Muscle of arm (tissue), 12 donors: ENCODE data around the gene FAM228B. TPM values are rescaled to one million over a fixed set of nuclear protein-coding genes. Genes with fewer than 3 reads are reported as not detected.
"Not testable (repeated sequence)": the region's sequence is repeated elsewhere in the genome, so short reads cannot be mapped to it uniquely, and the experiment has no call there.

Experiments
- DNase-seq: peaks from one replicate; pipeline ENCODE4 v3.0.0-alpha.2; 2013
- polyA plus RNA-seq, 12 donors: library from polyadenylated mRNA; unstranded; fragments of 120-200 nt; gene quantifications; one replicate each; pipeline ENCODE4 v1.2.1, GENCODE V29; 2013; ENCODE audit not compliant: insufficient read length in 12 of 12

The FAM228B gene
- polyA plus RNA-seq, 12 donors: 14.6 to 25.5 (median 19.2) TPM; not detected in 2

GRCh38 chr2:24101992-24102391 is 21.3 kb upstream of the FAM228B start:
- no peak for DNase-seq

- DNase-seq: no peak
Measured at GRCh38 chr2:24102677-24103076, 20.6 kb upstream of the FAM228B start.

DNA sequence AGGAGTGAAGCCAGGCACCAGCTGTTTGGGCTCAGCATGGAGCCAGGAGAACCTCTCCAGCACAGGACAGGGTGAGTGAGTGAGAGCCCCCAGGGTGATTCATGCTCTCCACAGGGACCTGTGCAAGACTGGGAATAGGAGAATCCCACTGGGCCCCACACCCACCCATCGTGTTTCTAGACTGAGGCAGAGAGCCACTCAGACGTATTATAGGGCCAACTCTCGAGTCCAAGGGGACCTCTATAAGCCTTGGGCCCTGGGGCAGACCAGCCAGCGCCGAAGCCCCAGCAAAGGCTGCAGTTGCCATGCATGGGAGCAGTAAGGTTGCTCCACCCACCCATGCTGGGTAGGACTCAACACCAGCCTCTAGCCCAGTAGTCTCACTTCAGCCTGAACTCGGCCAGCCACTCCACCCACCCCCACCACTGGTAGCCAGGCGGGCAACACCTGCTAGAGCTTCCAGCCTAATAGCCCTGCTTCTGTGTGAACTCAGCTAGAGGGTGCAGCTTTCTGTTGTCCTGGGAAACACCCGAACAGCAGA is 19.1 kb upstream of the FAM228B start:
- DNase-seq: no peak

DNA sequence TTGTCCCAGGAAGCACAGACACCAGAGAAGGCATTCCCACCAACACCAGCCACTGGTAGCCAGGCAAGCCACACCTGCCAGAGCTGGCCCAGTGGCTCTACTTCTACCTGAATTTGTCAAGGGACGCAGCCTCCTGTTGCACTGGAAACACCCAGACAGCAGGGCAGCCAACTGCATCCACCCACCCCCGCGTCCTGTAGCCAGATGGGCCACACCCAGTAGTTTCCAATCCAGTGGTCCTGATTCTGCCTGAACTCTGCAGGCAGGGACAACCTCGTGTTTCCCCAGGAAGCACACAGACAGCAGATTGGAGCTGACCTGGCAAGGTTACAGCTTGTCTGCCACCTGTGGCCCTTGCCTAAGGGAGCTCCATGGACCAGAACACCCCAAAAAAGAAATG is 18.4 kb upstream of the FAM228B start:
- no peak for DNase-seq

DNA sequence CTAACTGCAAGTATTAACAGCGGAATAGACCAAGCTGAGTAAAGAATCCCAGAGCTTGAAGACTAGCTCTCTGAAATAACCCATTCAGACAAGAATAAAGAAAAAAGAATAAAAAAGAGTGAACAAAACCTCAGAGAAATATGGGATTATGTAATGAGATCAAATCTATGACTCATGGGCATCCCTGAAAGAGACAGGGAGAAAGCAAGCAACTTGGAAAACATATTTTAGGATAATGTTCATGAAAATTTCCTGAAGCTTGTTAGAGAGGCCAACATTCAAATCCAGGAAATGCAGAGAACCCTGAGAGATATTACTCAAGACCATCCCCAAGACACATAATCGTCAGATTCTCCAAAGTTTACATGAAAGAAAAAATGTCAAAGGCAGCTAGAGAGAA is 17.5 kb upstream of the FAM228B start:
- no peak for DNase-seq

- no peak for DNase-seq
Measured at GRCh38 chr2:24106786-24107185, 16.5 kb upstream of the FAM228B start.

GRCh38 chr2:24107336-24107735 is 15.9 kb upstream of the FAM228B start:
- no peak for DNase-seq

DNA sequence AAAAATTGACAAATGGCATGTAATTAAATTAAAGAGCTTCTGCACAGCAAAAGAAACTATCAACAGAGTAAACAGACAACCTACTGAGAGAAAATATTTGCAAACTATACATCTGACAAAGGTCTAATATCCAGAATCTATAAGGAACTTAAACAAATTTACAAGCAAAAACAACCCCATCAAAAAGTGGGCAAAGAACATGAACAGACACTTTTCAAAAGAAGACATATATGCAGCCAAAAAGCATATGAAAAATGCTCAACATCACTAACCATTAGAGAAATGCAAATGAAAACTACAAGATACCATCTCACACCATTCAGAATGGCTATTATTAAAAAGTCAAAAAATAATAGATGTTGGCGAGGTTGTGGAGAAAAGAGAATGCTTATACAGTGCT is 13.8 kb upstream of the FAM228B start:
- not testable (repeated sequence) for DNase-seq

DNA sequence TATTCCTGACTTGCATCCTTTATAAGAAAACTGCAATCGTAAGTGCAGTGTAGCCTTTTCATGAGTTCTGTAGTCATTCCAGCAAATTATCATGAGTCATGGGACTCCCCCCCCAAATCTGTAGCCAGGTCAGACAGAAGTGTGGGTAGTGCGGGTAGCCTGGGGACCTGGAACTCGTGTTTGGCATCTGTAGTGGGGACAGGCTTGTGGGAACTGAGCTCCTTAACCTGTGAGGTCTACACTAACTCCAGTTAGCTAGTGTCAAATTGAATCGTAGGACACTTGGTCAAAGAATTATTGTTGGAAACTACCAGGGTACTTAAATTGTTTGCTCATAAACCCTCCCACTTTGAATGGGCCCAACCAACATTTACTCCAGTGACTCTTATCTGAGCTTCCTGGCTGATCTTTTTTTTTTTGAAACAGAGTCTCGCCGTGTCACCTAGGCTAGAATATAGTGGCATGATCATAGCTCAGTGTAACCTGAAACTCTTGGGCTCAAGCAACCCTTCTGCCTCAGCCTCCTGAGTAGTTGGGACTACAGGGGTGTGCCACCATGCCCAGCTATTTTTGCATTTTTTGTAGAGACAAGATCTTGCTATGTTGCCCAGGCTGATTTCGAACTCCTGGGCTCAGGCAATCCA is 12.5 kb upstream of the FAM228B start:
- no peak for DNase-seq

- peak; percentile 20 for DNase-seq
Measured at GRCh38 chr2:24111407-24111901, 11.8 kb upstream of the FAM228B start.

DNA sequence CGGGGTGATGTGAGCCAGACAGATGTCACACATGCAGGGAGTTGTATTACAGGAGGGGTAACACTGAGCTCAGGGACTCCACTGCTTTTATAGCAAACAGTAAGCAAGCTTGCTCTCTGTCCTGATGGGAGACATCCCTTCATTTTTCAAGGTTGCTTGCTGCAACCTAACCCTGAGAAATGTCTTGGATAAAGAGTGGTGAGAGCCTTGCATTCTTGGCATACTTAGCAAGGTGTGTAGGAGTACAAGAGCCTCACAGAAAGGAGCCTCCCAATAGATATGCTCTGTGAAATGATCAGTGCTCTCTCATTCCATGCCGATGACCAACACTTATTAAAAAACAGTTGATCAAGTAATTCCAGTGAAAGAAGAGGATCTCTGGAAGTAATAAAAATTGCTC is 8.2 kb upstream of the FAM228B start:
- no peak for DNase-seq

DNA sequence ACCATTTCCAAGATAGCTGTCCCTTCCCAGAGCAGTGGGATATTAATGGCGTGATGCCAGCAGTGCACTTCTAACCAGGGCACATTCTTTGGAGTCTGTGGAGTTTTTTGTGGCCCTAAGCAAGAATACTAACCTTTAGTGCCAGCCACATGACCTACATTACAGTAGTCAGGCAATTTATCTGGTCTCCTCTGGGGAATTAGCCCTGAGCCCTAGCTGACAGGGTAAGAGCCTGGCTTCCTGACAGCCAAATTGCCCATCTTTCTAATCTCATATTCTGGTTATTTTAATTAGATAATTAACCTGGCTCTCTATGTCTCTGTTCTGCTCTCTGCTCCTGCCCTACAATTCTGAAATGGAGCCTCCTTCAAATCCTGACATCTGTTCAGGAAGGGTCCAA is 5.4 kb upstream of the FAM228B start:
- no peak for DNase-seq

- DNase-seq: peak; percentile 78
Measured at GRCh38 chr2:24121066-24121465, 2.2 kb upstream of the FAM228B start.

DNA sequence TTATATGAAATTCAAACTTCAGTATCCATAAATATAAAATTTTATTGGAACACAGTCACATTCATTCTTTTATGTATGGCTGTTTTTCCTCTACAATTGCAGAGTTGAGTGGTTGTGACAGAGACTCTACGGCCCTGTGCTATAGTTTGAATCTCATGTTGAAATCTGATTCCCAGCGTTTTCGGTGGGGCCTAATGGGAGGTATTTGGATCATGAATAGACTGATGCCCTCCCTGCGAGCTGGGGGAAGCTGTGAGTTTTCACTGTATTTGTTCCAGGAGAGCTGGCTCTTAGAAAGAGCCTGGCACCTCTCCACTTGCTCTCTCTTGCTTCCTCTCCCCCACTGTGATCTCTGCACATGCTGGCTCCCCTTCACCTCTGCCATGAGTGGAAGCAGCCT is 1.8 kb upstream of the FAM228B start:
- peak; percentile 52 for DNase-seq

DNA sequence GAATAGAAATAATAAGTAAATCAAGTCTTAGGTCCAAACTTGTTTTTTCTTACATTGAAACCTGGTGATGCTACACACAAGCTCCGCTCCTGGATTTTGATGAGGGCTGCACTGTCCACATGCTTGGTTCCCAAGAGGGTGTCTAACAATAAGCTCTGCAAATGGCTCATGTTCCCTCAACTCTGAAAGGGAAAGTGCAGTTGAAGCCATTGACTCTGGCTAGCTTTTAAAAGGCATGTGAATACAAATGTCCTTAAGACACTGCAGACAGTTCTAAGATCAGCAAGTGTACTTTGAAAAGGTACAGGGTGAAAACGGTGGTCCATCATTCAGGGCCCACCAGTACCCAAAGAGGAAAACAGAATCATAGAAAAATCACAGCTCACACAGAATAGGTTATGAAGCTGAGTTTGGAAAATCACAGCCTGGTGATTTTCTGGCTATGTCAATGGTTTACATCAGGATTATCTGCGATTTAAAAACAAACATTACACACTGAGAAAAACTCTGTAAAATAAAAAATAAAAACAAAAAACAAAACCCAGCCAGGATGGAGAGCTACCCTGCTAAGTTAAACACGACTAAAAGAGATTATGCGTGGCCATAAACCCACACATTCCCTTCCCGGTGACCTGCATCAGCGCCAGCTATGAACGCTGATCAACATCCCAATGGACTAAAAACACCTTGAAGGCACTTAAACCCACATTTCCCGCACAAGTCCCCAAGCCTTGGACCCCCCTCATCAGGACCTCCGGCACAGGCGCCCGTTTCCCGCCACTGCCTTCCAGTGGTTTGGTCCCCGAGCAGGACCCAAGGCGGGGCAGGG is 689 bp upstream of the FAM228B start:
- DNase-seq: peak; percentile 44

DNA sequence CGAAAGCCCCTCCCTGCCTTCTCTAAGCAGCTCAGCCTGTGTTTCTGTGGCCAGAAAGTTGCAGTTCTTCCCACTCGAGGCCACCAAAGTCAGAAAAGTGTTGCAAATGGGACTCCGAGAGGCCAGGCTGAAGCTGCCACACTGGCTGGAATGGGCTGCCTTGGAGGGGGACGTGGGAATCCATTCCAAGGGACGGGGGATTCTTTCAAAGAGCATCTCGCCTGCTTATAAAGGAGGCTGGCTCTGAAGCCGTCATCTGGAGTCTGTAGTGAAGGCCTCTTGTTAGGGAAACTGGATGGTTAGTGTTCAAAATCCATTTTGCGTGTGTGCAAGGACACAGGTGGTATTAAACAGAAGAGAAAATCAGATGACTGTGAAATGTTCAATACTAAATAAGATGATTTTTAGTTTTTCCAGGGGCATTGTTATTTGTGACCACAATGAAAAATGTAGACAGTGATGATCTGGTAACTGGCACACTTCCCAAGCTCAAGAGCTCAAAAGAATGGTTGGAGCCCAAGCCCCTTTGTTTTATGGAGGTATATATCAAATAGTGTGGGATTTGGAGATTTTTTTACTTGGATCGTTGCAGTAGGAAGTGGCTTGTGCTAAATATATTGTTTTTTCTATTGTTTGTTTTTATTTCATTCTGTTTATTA is 782 bp downstream of the FAM228B start:
- DNase-seq: no peak

GRCh38 chr2:24125956-24126355 is 2.7 kb downstream of the FAM228B start:
- DNase-seq: peak; percentile 62

GRCh38 chr2:24132543-24132942 is 9.3 kb downstream of the FAM228B start:
- DNase-seq: no peak

DNA sequence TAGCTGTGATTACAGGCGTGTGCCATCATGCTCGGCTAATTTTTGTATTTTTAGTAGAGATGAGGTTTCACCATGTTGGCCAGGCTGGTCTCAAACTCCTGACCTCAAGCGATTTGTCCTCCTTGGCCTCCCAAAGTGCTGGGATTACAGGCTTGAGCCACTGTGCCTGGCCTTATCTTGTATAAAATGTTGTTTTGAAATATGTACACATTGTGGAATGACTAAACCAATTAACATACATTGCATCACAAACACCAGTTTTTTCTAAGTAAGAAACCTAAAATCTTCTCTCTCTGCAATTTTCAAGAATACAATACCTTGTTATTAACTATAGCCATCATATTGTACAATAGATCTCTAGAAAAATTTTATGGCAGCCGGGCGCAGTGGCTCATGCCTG is 17.0 kb downstream of the FAM228B start:
- DNase-seq: not testable (repeated sequence)

GRCh38 chr2:24147364-24147763 is 24.1 kb downstream of the FAM228B start:
- no peak for DNase-seq

DNA sequence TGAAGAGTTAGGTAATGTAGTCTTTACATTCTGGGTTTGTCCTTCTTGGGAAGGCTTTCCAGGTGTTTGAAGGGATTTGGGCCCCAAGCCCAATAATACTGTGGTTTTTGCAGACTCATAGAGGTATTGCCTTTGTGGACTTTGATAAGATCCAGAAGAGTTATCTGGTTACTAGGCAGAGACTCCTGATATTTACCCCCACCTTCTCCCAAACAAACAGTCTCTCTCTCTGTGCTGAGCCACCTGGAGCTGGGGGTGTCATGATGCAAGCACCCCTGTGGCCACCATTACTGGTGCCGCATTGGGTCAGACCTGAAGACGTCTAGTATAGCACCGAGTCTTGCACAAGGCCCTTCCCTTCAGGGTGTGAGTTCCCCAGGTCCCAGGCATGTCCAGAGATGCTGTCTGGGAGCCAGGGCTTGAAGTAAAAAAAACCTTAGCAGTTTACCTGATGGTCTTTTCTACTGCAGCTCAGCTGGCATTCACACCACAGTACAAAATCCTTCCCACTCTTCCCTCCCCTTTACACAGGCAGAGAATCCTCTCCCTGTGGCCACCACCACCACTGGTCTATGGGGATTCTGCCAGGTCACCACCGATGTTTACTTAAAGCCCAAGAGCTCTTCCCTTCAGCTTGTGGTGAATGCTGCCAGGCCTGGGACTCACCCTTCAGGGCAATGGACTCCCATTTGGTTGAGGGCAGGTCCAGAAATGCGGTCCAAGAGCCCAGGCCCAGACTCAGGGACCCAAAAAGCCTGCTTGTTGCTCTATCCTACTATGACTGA is 29.3 kb downstream of the FAM228B start:
- DNase-seq: no peak

- DNase-seq: no peak
Measured at GRCh38 chr2:24153478-24153877, 30.2 kb downstream of the FAM228B start.
